GM12874 (cell line): ENCODE results near the gene COPG2.

ENCODE experiments used
- CTCF ChIP-seq: IDR thresholded peaks from 2 replicates; pipeline ENCODE4 v1.5.1; 2011; ENCODE audit warnings: low read depth, mild to moderate bottlenecking, control low read depth, low read length, moderate library complexity; ENCODE audit not compliant: insufficient read depth

The COPG2 gene

GRCh38 chr7:130648580-130648979 lies 20.0 kb downstream of the COPG2 start:
- no peak for TF ChIP-seq CTCF

DNA sequence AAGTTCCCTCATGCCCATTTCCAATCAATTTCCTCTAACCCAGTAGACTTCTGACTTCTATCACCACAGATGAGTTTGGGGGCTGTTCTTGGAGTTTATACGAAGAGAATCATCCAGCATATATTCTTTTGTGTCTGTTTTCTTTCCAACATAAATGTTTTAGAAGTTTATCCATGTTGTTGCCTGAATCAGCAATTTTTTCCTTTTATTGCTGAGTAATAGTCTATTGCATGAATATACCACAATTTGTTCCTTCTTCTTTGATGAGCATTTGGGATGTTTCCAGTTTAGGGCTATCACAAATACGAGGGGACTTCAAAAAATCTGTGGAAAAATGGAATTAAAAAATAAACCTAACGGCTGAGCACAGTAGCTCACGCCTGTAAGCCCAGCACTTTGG lies 26.2 kb downstream of the COPG2 start:
- TF ChIP-seq CTCF: no peak

- TF ChIP-seq CTCF: no peak
These were observed 27.1 kb downstream of the COPG2 start for GRCh38 chr7:130641497-130641896.

- no peak for TF ChIP-seq CTCF
These were observed 27.5 kb downstream of the COPG2 start for GRCh38 chr7:130641040-130641439.

- TF ChIP-seq CTCF: no peak
These were observed 29.2 kb downstream of the COPG2 start for GRCh38 chr7:130639388-130639787.

- no peak for TF ChIP-seq CTCF
These were observed 36.4 kb downstream of the COPG2 start for GRCh38 chr7:130632111-130632510.

- TF ChIP-seq CTCF: no peak
These were observed 39.6 kb downstream of the COPG2 start for GRCh38 chr7:130628901-130629300.

GRCh38 chr7:130627775-130628174 lies 40.8 kb downstream of the COPG2 start:
- TF ChIP-seq CTCF: no peak
